Right cardiac atrium (tissue), 5 donors: ENCODE results near the gene NAT8. TPM values are rescaled to one million over a fixed set of nuclear protein-coding genes. Genes with fewer than 3 reads are reported as not detected.
"Not testable (repeated sequence)": the region's sequence is repeated elsewhere in the genome, so short reads cannot be mapped to it uniquely, and the experiment has no call there.

ENCODE experiments used
- ATAC-seq, 2 donors: fragments of 200-7000 bp; cut with Tn5 transposase; one replicate each; pipeline versions ENCODE4 v1.8.0 to v1.9.1; 2020; ENCODE audit warnings: moderate library complexity in 2 of 2, mild to moderate bottlenecking in 1 of 2
- DNase-seq, 3 donors: peaks; one replicate each; pipeline ENCODE4 v3.0.0-alpha.2; 2020
- H3K27ac ChIP-seq: one replicate; pipeline ENCODE4 v1.5.1; 2013; ENCODE audit warnings: mild to moderate bottlenecking, low read length, control low read depth, moderate library complexity
- H3K27me3 ChIP-seq: one replicate; pipeline ENCODE4 v1.6.1; 2013; ENCODE audit not compliant: control insufficient read depth, insufficient read depth
- H3K4me1 ChIP-seq: one replicate; pipeline ENCODE4 v1.6.1; 2013; ENCODE audit warnings: low read length; ENCODE audit not compliant: control insufficient read depth, insufficient read depth
- H3K4me3 ChIP-seq: one replicate; pipeline ENCODE4 v1.5.1; 2013; ENCODE audit warnings: low read length, control low read depth
- H3K9me3 ChIP-seq: one replicate; pipeline ENCODE4 v1.6.1; 2013; ENCODE audit warnings: low read length; ENCODE audit not compliant: control insufficient read depth
- WGBS: extraction: QIAGEN DNeasy Blood & Tissue Kit; methylation state at CpG from one replicate; pipeline ENCODE4 v1.1.7; 2013; 5-methylcytosine and 5-hydroxymethylcytosine counted together
- intact Hi-C, 4 donors: fragments of 100-400 bp; cut with DNase I; formaldehyde crosslinking; loops; one replicate each; pipeline versions ENCODE4 v1.11.0 to v1.14.0; 2022 to 2023
- polyA plus RNA-seq: library from polyadenylated mRNA; stranded (reverse); fragments of 200-250 nt; gene quantifications from one replicate; pipeline ENCODE4 v1.2.3, GENCODE V29; 2013
- total RNA-seq, 4 donors: library from RNA; stranded (reverse); fragmentation: NEBNext Ultra II Directional; extraction: Animal tissue kit (Norgen Biotek cat#: 25700); gene quantifications; one replicate each; pipeline ENCODE4 v1.2.1, GENCODE V29; 2021
- donor health status: healthy with polysubstance abuse.
- donor health status: DM: no; HTN: yes; CAD: no.
- donor health status: DM: no; HTN: no; CAD: no.
- donor health status: DM: no; HTN: yes; CAD: no; lungs with severe emphysema.
- donor health status: DM: yes; HTN: yes; CAD: no.

NAT8 gene
- total and polyA plus RNA-seq, 5 donors, result not detected

DNA sequence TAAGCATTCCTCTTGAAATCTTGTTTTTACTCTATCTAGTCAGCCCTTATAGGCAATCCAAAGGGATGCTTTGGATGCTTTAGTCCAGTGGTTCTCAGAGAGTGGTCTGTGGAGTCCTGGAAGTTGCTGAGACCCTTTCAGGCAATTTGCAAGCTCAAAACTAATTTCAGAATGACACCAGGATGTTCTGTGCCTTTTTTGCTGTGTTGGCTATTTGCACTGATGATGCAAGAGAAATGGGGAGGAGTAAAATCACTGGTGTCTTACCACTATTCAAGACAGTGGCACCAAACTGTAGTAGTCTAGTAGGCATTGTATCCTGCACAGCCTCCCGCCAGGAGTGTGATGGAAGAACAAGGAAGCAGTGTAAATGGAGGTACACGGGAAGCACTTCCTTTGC lies 37.6 kb downstream of the NAT8 start:
- H3K27me3 ChIP-seq, ATAC-seq, H3K9me3 ChIP-seq, H3K4me1 ChIP-seq, H3K4me3 ChIP-seq, intact Hi-C loops, H3K27ac ChIP-seq, DNase-seq: not testable (repeated sequence)
- 75% methylated on average over 2 of the region's 2 CpGs for WGBS

- DNase-seq, H3K27me3 ChIP-seq, H3K27ac ChIP-seq, H3K4me1 ChIP-seq, intact Hi-C loops, H3K4me3 ChIP-seq, H3K9me3 ChIP-seq, ATAC-seq: not testable (repeated sequence)
- WGBS, result 81% methylated on average over 4 of the region's 4 CpGs
These were observed 39.1 kb downstream of the NAT8 start for GRCh38 chr2:73603099-73603588.

- 85% methylated on average over 5 of the region's 5 CpGs for WGBS
- intact Hi-C loops, result no loop called here
- DNase-seq, result no peak
- ATAC-seq, result no peak
- H3K4me3 ChIP-seq, result no peak overlapping the region
- H3K27me3 ChIP-seq, result no peaks in the 10 kb centered on the region
- no peak overlapping the region for H3K27ac ChIP-seq
- H3K9me3 ChIP-seq, result no peaks in the 10 kb centered on the region
- no peaks in the 10 kb centered on the region for H3K4me1 ChIP-seq
These were observed 40.4 kb downstream of the NAT8 start for GRCh38 chr2:73601780-73602179.

GRCh38 chr2:73594251-73594650 lies 48.0 kb downstream of the NAT8 start:
- no peaks in the 10 kb centered on the region for H3K4me1 ChIP-seq
- H3K27ac ChIP-seq, result no peak overlapping the region
- intact Hi-C loops, result no loop called here
- DNase-seq (no peak), ATAC-seq (no peak)
- no peaks in the 10 kb centered on the region for H3K9me3 ChIP-seq
- H3K4me3 ChIP-seq, result no peak overlapping the region
- WGBS, result 84% methylated on average over 2 of the region's 2 CpGs
- H3K27me3 ChIP-seq, result no peaks in the 10 kb centered on the region

DNA sequence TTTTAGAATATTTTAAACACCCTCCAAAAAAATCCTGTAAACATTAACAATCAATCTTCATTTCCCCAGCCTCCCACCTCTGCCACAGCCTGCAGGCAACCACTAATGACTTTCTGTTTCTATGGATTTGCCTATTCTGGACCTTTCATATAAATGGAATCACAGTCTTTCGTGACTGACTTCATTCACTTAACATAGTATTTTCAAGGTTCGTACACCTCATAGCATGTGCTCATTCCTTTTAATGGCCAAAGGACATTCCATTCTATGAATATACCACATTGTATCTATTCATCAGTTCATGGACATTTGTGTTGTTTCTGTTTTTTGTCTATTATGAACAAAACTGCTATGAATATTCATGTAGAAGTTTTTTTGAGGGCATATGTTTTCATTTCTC lies 48.5 kb downstream of the NAT8 start:
- no peak for DNase-seq
- no peak for ATAC-seq
- H3K4me1 ChIP-seq, result no peaks in the 10 kb centered on the region
- H3K4me3 ChIP-seq, result no peak overlapping the region
- H3K27ac ChIP-seq, result no peak overlapping the region
- intact Hi-C loops, result no loop called here
- WGBS, result 88% methylated on average over 2 of the region's 2 CpGs
- no peaks in the 10 kb centered on the region for H3K9me3 ChIP-seq
- no peaks in the 10 kb centered on the region for H3K27me3 ChIP-seq

Other genes with a start within 250 kb of the NAT8 start
- gene TPRKB, start 94.9 kb upstream of the NAT8 start, total RNA-seq, result 10 to 100 TPM; 19.2 to 30.2 (median 26.2) TPM
- 74.1 TPM for gene TPRKB, start 94.9 kb upstream of the NAT8 start, polyA plus RNA-seq
- 10 to 100 TPM; 13.0 to 16.2 (median 14.4) TPM for gene DUSP11, start 137.7 kb upstream of the NAT8 start, total RNA-seq
- 14.7 TPM for gene DUSP11, start 137.7 kb upstream of the NAT8 start, polyA plus RNA-seq
- not detected for gene C2orf78, start 141.8 kb upstream of the NAT8 start, total RNA-seq
- gene C2orf78, start 141.8 kb upstream of the NAT8 start, polyA plus RNA-seq, result not detected
- gene STAMBP, start 186.5 kb upstream of the NAT8 start, total RNA-seq, result 10 to 100 TPM; 33.6 to 48.0 (median 41.3) TPM
- 36.0 TPM for gene STAMBP, start 186.5 kb upstream of the NAT8 start, polyA plus RNA-seq